ENCODE measurements around the gene C2orf15. TPM values are rescaled to one million over a fixed set of nuclear protein-coding genes. Genes with fewer than 3 reads are reported as not detected.

C2orf15 gene
- total RNA-seq, 1 experiment from 2014 or later = 1.9 TPM

GRCh38 chr2:99140860-99141109, 722 bp upstream of the C2orf15 start:
- ChIA-PET CTCF (interaction anchor here (2.1 kb wide), 1 partner anchor 491 kb away, joined by 9 read pairs; no protein-coding TSS in a partner anchor), POLR2A (interaction anchor here (1.4 to 2.2 kb wide), 4 partner anchors 14 to 196 kb away, joined by 5 to 9 read pairs (median 6); partner anchors contain the start of genes EIF5B, LIPT1, MITD1 and MRPL30), RAD21 (ENCODE audit: low non-redundant PET in 1 of 2, low total read pairs in 2 of 2, uncharacterized antibody in 2 of 2, unreplicated experiment in 2 of 2) (no interaction called here)
- peak overlapping the region; percentile 56 for H2AFZ ChIP-seq (ENCODE audit: low read depth, low read length, poor library complexity, severe bottlenecking)
- H3K27me3 ChIP-seq (ENCODE audit: insufficient read depth, low read length) = no peaks in the 10 kb centered on the region
- H3K9ac ChIP-seq (ENCODE audit: low read length) = peak overlapping the region; percentile 71
- H3K4me2 ChIP-seq (ENCODE audit: low read length) = peak overlapping the region; percentile 92
- peak overlapping the region; percentile 87 for H3K27ac ChIP-seq (ENCODE audit: low read depth, low read length)
- H3K79me2 ChIP-seq (ENCODE audit: insufficient read depth, low read length) = no peaks in the 10 kb centered on the region
- H3K4me3 ChIP-seq (replicated peaks in 1 of 2; ENCODE audit: low read depth in 1 of 2, low read length in 2 of 2) = peak overlapping the region; percentile 60 to 75
- peak; percentile 8 for DNase-seq (ENCODE audit: low read depth, low spot score)
- TF ChIP-seq EZH2phosphoT487 (IDR thresholded peaks at IDR 0.05; ENCODE audit: borderline replicate concordance) (no peak), YY1 (IDR thresholded peaks at IDR 0.05; ENCODE audit: extremely low read depth, insufficient replicate concordance, low read depth, low read length) (no peak), CEBPB (IDR thresholded peaks at IDR 0.05; ENCODE audit: low read depth) (no peak), RAD21 (IDR thresholded peaks at IDR 0.05; ENCODE audit: low read depth) (no peak), ZFX (IDR thresholded peaks at IDR 0.05) (peak; percentile 22; the same call in 1 of the 2 replicates), EZH2 (IDR thresholded peaks at IDR 0.05) (no peak), TCF7L2 (IDR thresholded peaks at IDR 0.05; ENCODE audit: borderline replicate concordance, extremely low read depth, insufficient read depth, insufficient read length) (no peak), SIN3A (IDR thresholded peaks at IDR 0.05; ENCODE audit: low read depth) (peak; percentile 89; the same call in 1 of the 2 replicates), ZNF274 (IDR thresholded peaks at IDR 0.05; ENCODE audit: low read depth, low read length) (no peak), MAX (IDR thresholded peaks at IDR 0.05) (peak; percentile 15; the same call in 1 of the 2 replicates), ZBTB33 (IDR thresholded peaks at IDR 0.05; ENCODE audit: extremely low read depth, insufficient replicate concordance, low read length) (no peak), POLR2A (IDR thresholded peaks at IDR 0.05; ENCODE audit: borderline replicate concordance, extremely low read depth, insufficient read depth, insufficient read length) (no peak), CTCF (IDR thresholded peaks at IDR 0.05 in 2 of 3, conservative IDR thresholded peaks at IDR 0.05 in 1 of 3; ENCODE audit: borderline replicate concordance in 1 of 3, insufficient read depth in 1 of 3, low read depth in 2 of 3, low read length in 2 of 3) (no peak), SRF (IDR thresholded peaks at IDR 0.05; ENCODE audit: low read depth) (no peak), POLR2AphosphoS5 (IDR thresholded peaks at IDR 0.05; ENCODE audit: low read depth, low read length) (no peak), ATF3 (IDR thresholded peaks at IDR 0.05) (no peak), EGR1 (IDR thresholded peaks at IDR 0.05; ENCODE audit: low read depth) (no peak)
- H4K20me1 ChIP-seq (ENCODE audit: insufficient read depth) = no peaks in the 10 kb centered on the region
- BruUV-seq (replicated peaks) = no TSS peak
- H3K36me3 ChIP-seq (ENCODE audit: control insufficient read depth in 1 of 2, insufficient read depth in 2 of 2, low read length in 2 of 2) = no peaks in the 10 kb centered on the region
- intact Hi-C loops (cut with micrococcal nuclease) = no loop called here
- H3K9me3 ChIP-seq (ENCODE audit: control insufficient read depth in 1 of 2, insufficient read depth in 1 of 2, low read depth in 1 of 2, low read length in 2 of 2) = no peaks in the 10 kb centered on the region
- no peaks in the 10 kb centered on the region for H3K9me2 ChIP-seq (ENCODE audit: insufficient read depth)
- H3K4me1 ChIP-seq (ENCODE audit: control insufficient read depth in 1 of 2, insufficient read depth in 2 of 2, low read length in 2 of 2) = peaks cover 10 to 27% of the 10 kb centered on the region in 2 experiments
- ATAC-seq = peak; percentile 50

All from HCT116 (cell line).